WERI-Rb-1 (cell line): Measurements from ENCODE around the gene ELF2.

ENCODE experiments used
- DNase-seq: peaks from one replicate; pipeline ENCODE4 v3.0.0-alpha.2; 2020
- H3K27ac ChIP-seq: fragments of 250-450 bp; sonication (Bioruptor Pico); 2 replicates; pipeline ENCODE4 v1.5.1; 2020; ENCODE audit warnings: mild to moderate bottlenecking, moderate library complexity
- H3K27me3 ChIP-seq: fragments of 250-450 bp; sonication (Bioruptor Pico); 2 replicates; pipeline ENCODE4 v1.5.1; 2021; ENCODE audit warnings: mild to moderate bottlenecking, low read depth, moderate library complexity; ENCODE audit not compliant: insufficient read depth, severe bottlenecking
- H3K36me3 ChIP-seq: fragments of 250-450 bp; sonication (Bioruptor Pico); 2 replicates; pipeline ENCODE4 v1.5.1; 2020; ENCODE audit warnings: mild to moderate bottlenecking, moderate library complexity
- H3K4me3 ChIP-seq: 2 replicates; pipeline ENCODE4 v1.5.1; 2011; ENCODE audit warnings: low read depth, mild to moderate bottlenecking, control low read depth, low read length
- H3K9me3 ChIP-seq: fragments of 250-450 bp; sonication (Bioruptor Pico); 2 replicates; pipeline ENCODE4 v1.5.1; 2021; ENCODE audit warnings: mild to moderate bottlenecking, moderate library complexity; ENCODE audit not compliant: severe bottlenecking
- CTCF ChIP-seq: IDR thresholded peaks from 2 replicates; pipeline ENCODE4 v1.5.1; 2011; ENCODE audit warnings: low read depth, mild to moderate bottlenecking, control low read depth, inconsistent platforms, low read length

Gene ELF2

GRCh38 chr4:139053909-139054308 is 123.1 kb downstream of the ELF2 start:
- Histone ChIP-seq H3K27ac (no peak overlapping the region), H3K36me3 (peaks cover 71% of the 10 kb centered on the region), H3K27me3 (no peaks in the 10 kb centered on the region), H3K9me3 (no peaks in the 10 kb centered on the region), H3K4me3 (no peak overlapping the region)
- no peak for DNase-seq
- no peak for TF ChIP-seq CTCF

DNA sequence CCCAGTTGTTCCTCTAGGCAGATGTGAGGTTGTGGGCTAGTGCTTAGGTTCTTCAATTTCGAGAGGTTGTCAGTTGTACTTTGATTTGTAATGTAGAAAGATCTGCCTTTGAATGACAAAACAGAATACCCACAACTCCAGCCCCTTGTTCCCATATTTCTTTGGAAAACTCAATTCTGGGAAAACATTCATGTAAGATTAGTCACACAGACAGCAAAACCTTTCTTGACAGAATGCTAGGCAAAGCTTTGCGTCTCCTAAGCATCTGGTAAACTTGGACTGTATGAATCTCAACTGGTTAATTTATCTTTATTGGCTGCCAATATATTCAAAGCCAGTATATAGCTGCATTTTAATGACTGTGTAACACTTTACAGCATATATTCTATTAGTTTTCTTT is 126.6 kb downstream of the ELF2 start:
- H3K4me3 ChIP-seq: no peak overlapping the region
- no peak for DNase-seq
- H3K27ac ChIP-seq: no peak overlapping the region
- H3K36me3 ChIP-seq: peaks cover 81% of the 10 kb centered on the region
- no peak for TF ChIP-seq CTCF
- no peaks in the 10 kb centered on the region for H3K9me3 ChIP-seq
- H3K27me3 ChIP-seq: no peaks in the 10 kb centered on the region

DNA sequence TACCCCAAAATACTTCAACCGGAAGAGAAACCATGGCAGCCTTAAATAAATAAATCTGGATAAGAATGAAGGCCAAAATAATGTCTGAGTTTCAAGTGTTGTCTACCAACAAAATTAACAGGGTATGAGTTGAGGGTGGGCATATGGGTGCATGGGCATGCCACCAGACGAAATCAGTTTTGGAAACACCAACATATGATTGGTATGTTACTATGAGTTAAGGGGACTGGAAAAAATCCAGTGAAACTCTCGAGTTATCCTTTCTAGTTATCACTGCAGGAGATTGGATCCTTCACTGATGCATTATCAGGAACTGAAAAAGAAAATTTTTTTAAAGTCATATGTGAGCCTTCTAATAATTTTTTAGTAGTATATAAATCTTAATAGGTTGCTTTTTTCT is 129.0 kb downstream of the ELF2 start:
- no peak for DNase-seq
- Histone ChIP-seq H3K9me3 (no peaks in the 10 kb centered on the region), H3K27me3 (no peaks in the 10 kb centered on the region), H3K4me3 (no peak overlapping the region), H3K36me3 (peaks cover 77% of the 10 kb centered on the region), H3K27ac (no peak overlapping the region)
- TF ChIP-seq CTCF: no peak

DNA sequence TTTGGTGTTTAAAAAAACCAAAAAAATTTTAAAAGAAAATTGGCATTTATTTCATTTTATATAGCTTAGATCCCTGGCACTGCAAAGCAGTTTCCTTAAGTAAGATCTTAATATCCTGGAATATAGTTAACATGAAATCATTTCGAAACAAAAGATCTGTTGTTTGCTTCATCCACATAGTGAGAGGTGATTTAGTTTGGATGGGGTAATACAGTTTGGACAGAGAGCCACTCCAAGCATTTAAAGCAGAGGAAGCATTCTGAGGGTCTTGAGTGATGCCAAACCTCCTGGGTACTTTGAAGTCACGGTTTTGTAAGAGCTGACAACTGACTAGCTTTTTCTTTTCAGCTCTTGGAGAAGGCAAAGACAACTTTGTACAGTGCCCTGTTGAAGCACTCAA is 132.7 kb downstream of the ELF2 start:
- H3K9me3 ChIP-seq: no peaks in the 10 kb centered on the region
- no peak overlapping the region for H3K27ac ChIP-seq
- no peaks in the 10 kb centered on the region for H3K27me3 ChIP-seq
- no peak for DNase-seq
- H3K36me3 ChIP-seq: peaks cover 73% of the 10 kb centered on the region
- no peak overlapping the region for H3K4me3 ChIP-seq
- TF ChIP-seq CTCF: no peak

- Histone ChIP-seq H3K4me3 (no peak overlapping the region), H3K27ac (no peak overlapping the region), H3K9me3 (no peaks in the 10 kb centered on the region), H3K27me3 (no peaks in the 10 kb centered on the region), H3K36me3 (peaks cover 62% of the 10 kb centered on the region)
- DNase-seq: no peak
- no peak for TF ChIP-seq CTCF
Measured at GRCh38 chr4:139042981-139043460, 134.0 kb downstream of the ELF2 start.

GRCh38 chr4:139038874-139039443 is 138.1 kb downstream of the ELF2 start:
- TF ChIP-seq CTCF: no peak
- H3K27me3 ChIP-seq: no peaks in the 10 kb centered on the region
- no peak overlapping the region for H3K27ac ChIP-seq
- DNase-seq: no peak
- H3K9me3 ChIP-seq: no peaks in the 10 kb centered on the region
- no peak overlapping the region for H3K4me3 ChIP-seq
- peaks cover 27% of the 10 kb centered on the region for H3K36me3 ChIP-seq
